GM19035 (cell line): ENCODE data around the gene AGPAT4.

ENCODE experiments used
- ATAC-seq: cut with Tn5 transposase; IDR thresholded peaks from one replicate; pipeline ENCODE4 v1.9.1; 2021; ENCODE audit not compliant: unreplicated experiment

AGPAT4 gene

DNA sequence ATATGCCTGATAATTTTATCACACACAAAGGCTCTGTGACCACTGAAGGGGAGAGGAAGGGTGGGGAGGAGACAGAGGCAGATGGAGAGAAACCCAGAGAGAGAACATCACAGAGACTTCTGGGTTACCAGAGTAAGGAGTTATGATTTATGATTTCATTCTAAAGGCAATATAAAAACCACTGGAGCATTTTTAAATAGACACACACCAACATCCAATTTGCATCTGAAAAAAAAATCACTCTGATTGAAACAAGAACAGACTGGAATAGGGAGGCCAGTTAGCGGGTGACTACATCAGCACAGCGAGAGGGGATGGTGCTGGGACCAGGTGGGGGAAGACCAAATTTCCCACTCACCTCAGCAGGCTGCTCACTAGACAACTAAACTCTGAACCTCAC, 104.8 kb downstream of the AGPAT4 start:
- ATAC-seq, result no peak

DNA sequence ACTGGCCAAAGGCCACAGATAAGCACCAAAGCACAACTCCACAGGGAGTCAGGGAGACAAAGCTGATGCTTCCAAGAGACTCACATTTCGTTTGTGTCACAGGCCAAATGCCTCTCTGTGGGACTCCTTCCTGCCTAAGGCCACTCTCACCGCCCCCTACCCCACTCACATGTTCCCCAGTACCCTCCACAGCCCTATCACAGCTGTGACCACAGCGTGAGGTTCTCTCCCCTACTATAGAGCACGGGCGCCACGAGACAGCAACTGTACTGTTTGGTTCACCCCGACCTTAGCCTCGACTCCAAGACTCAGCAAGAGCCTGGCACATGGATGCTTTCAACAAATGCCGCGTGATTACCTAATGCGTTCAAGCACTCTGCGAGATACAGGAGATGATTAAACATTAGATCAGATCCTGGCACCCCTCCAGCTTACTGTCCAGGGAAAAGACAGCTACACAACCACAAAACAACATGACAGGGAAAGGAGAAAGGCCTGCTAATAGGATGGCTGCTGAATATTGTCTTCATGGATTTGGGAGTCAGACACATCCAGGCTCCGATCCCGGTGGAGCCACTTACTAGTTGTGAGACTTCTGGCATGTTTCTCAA, 105.5 kb downstream of the AGPAT4 start:
- no peak for ATAC-seq

DNA sequence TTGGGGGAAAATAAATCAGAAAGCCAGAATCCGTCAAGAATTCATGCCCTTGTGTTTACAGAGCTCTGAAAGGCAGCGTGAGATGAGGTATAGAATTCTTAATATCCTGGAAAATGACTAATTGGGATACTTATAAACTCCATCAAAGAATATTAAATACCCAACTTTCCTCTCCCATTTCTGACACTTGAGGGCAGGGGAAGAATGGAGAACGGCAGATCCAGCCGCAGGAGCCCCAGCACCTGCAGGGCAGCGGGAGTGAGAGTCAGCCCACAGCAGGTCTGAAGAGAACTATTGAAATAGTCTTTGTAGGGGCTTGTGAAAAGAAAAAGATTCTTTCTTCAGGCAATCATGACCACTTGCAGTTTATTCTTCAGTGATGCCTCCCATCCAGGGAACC, 107.2 kb downstream of the AGPAT4 start:
- no peak for ATAC-seq

DNA sequence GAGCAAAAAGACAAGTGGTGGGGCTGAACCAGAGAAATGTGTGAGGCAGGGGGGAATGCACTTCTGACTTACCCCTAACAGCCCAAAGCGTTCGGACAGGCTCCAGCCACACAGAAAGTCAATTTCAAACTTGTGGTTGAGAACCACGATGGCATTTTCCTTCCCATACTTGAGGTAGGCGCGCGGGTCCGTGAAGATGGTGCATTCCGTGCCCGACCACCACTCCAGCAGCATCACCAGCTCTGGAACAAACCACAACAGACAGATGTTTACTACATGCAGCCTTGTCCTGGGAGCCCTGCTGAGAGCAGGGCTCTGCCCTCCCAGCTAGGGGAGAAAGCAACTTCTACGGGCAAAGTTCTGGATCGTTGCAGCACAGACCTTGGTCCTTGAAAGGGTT, 107.7 kb downstream of the AGPAT4 start:
- no peak for ATAC-seq

DNA sequence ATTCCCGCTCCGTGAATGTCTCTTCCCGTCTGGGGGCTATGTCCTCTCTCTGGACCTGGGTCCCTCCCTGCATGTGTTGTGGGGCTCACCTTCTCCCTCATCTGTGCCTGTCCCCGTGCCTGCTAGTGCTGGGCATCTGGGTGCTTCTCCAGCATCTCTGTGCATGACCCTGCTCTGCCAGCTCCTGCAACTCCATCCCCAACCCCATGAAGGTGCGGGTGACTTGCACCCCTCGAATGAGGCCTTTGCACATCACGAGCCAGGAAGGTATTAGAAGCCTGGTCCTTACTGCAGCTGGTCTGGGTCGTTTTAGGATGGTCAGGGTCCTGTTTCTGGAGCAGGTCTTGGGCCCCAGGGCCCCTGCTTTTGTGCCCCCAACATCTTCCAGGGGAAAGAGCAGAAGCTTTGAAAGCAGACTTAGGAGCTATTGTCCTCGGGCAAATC, 109.7 kb downstream of the AGPAT4 start:
- no peak for ATAC-seq

DNA sequence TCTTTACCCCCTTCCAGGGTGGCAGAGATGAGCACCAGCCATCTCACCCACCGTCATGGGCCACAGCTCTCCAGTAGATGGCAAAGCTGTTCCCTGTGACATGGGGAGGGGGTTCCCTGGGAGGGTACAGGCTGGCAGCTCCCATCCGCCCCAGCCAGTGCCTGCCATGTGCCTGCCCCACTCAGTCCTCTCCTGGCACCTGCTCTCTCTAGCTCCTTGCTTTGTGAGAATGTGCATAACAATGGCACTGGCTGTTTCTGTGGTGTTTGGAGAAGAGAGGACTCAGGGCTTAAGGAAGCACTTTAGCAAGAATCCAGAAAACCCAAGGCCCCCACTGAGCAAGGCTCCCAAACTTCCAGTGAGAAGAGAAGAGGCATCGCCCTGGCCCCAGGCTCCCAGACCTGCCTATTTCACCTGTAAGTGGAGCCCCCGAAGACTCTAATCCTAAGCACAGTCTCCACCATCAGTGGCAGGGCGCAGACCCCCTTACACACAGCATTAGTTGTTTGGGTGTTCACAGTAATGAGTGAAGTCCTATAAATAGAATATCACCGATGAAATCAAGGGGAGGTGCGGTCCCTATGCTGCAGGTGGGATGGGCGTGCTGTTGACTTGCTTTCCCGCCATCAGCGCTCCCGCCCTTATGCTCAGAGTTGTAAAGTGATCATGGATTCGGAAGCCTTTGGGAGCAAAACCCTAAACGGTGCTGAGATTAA, 110.2 kb downstream of the AGPAT4 start:
- no peak for ATAC-seq

DNA sequence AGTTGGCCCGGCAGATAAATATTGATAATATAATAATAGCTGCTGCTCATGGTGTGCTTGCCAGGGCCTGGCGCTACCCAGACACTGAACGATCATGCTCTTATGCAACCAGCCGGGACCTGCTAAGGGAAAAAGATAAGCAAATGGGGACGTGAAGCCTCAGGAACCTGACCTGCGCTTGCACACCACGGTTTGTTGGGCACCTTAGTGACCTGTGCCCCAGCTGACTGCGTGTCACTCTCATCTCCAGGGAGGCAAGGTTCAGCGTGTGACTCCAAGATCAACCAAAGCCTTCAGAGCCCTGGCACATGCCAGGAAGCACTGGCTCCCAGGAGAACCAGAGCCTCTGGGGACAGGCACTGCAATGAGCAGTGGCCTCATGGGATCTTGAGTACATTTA, 111.1 kb downstream of the AGPAT4 start:
- ATAC-seq, result no peak

DNA sequence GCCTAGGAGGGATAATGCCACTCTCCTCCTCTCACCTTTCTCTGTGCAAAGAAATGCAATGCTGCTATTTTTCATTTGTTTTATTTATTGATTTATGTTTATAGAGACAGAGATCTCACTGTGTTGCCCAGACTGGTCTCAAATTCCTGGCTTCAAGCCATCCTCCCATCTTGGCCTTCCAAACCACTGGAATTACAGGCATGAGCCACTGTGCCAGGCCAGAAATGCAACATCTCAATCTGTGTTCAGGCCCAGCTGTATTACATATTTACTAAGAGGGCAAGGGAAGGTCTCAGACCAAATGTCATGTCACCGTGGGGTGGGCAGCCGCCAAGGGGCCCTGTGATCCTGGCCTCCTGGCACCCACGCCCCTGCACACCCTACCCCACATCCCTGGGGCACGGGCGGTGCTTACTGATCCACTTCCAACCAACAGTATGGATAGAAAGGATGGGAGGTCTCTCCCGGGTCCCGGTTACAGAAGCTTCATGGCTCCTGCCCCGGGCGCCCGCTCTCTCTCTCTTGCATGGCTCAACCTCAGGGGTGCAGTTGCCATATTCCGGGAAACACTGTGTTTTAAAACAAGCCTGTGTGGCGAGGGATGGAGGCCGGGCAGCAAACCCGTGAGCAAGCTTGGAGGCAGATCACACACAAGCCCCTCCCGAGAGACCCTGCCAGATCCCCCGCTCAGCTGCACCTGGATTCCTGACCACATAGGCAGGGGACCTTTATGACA, 111.8 kb downstream of the AGPAT4 start:
- ATAC-seq, result no peak

DNA sequence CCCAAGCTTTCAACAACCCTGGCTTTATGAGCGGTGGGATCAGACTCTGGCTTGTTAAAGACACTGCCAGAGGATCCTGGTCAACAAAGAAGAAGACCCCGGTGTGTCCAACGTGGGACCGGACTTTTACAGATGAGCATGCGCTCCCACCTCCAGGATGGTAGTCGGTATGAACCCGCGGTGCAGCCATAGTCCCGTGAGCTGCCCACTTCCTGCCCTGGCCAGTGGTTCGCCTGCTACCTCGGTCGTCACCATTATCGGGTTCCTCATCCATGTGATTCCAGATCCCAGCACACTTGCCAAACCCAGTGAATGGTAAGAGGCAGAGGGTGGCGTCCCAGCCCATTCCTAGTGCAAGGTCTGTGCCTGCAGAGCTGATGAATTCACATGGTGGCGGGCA, 112.7 kb downstream of the AGPAT4 start:
- ATAC-seq, result no peak

DNA sequence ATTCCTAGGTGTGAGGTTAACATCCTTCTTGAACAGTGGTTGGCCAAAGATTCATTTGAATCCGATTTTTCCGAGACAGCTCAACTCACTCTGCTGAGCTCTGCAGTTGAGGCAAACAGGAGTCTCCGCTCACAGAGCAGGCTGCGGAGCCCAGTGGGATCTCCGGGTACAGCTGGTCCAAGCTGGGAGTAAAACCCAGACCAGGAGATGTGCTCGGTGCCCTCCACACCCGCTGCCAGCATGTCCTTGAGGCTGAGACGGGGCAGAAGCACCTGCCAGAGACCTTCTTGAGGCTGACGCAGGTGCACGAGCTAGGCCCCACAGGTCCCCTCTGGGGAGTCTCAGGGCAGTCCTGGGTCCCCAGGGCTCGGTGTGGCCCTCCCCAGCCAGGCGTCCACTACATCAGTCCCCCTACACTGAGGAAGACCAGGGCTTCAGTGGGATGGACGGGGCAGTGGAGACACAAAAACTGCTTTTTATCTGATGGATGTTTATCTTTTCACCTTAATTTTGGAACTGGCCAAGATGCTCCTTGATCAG, 119.0 kb downstream of the AGPAT4 start:
- ATAC-seq, result no peak

DNA sequence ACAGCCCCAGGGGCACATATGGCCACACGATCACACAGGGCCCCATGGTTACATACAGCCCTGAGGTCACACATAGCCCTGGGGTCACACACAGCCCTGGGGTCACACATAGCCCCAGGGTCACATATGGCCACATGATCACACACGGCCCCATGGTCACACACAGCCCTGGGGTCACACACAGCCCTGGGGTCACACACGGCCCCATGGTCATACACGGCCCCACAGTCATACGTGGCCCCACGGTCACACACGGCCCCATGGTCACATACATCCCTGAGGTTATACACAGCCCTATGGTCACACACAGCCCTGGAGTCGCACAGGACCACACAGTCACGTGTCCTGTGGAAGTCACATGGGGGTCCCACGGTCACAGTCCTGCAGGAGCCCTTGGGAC, 120.1 kb downstream of the AGPAT4 start:
- no peak for ATAC-seq

DNA sequence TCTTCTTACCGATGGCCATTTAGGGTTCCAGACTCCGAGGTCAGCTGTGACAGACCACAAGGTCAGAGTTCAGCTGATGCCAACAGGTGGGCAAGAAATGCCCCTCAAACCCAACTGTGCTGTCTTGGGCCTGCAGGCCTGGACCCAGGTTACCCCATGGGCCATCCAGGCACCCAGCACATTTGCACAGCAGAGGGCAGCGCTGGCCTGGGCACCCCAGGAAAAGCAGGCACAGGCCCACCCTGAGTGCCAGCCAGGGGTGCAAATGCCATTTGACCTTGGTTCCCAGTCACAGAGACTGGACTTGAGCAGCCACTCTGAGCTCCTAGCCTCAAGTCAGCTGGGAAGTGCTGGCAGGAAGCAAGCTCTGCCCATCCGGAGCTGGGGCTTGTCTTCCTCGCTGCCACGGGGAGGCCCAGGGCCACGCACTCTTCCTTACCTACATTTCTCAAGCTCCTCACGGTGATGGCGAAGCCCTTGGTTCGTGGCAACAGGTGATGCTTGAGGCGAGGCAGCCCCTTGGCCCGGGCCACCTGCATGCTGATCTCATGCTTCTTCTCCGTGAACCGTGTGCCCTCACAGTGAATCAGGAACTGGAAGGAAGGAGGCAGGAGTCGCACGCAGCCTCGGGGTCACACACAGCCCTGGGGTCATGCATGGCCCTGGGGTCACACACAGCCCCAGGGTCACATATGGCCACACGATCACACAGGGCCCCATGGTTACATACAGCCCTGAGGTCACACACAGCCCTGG, 120.8 kb downstream of the AGPAT4 start:
- ATAC-seq, result no peak

DNA sequence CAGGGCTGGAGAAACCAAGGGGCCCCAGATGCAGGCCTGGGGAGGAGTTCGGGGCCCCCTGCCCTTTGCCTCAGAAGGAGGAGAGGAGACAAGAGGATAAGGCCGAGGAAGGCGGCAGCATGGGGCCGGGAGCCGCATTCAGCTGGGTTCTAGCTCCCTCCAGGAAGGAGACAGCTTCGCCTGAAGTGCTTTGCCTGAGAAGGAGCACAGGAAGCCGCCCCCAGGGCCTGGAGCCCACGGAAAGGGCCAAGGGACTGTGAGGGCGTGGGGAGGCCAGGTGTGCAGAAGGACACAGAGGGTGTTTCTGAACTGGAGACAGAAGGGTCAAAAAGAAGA, 121.4 kb downstream of the AGPAT4 start:
- ATAC-seq, result no peak

DNA sequence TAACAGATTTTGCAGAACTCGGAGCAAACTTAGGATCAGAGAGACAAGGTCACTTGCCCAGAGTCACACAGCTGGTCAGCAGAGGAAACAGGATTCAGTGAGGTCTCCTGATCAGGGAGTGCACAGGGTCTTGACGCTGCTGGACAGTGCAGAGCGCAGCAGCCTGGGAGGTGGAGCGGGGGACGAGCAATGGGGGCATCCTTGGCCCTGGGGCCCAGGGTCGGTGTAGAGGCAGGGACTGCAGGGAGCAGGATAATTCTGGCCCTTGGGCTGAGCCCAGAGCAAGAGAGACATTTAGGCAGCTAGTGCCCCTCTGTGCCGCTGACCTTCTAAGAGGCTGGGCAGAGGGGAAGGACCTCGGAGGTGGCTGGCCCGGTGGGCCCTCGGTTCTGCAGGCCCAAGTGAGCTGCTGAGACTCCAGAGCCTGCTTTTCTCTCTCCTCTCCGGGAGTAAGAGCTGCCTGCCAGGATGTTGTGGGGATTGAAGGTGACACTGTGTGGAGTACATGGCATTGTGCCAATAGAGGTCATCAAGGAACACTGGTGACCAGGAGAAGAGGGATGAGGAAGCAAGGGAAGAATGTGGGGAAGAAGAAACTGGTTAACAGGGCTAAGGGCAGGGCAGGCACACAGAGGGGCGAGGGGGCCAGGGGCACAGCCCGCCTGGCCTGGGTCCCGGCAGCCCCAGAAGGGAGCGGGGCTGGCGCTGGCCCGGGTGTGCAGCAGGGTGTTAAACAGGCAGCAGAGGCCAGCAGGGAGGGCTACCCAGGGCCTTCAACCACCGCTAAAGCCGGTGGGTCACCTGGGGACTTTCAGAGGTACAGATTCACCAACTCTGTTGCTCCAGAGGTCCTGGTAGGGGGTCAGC, 122.0 kb downstream of the AGPAT4 start:
- ATAC-seq, result no peak

DNA sequence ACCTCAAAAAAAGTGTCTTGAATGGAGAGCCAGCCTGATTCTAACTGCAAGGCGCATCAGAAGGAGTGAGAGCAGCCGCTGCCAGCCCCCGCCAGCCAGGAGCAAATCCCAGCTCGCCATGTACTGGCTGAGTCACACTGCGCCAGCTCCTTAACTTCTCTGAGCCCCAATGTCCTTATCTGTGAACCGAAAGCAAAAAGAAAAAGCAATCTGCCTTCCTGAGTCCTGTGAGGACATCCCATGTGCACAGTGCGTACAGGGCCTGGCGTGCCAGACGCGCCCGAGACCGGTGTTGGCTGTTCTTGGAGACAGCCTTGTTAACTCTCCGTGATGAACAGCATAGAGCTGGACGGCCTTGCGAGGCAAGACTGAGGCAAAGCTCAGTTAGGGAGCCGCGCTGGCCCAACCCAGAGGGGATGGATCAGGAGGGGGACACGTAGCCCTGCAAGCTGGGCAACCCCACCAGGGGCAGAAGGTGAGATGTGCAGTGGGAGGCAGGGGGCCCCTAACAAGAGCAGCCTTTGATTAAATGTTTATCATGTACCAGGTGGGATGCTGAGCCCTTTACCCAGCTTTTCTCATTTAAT, 122.7 kb downstream of the AGPAT4 start:
- ATAC-seq, result no peak

DNA sequence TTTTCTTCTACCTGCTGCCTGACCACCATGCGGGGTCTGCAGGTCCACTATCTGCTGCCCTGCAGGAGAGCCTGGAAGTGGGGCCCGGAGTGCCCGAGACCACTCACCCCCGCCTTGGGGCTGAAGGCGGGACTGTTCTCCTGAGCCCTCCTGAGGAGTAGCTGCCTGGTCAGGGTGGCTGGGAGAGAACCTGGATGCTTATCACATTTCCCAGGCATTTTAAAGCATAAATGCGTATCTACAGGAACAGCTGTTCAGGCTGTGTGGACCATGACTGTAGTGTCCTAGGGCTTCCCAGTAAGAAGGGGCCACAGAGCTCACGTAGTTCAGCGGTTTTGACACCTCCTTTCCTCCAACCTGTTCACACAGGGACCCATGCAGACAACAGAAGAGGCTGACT, 123.3 kb downstream of the AGPAT4 start:
- no peak for ATAC-seq

DNA sequence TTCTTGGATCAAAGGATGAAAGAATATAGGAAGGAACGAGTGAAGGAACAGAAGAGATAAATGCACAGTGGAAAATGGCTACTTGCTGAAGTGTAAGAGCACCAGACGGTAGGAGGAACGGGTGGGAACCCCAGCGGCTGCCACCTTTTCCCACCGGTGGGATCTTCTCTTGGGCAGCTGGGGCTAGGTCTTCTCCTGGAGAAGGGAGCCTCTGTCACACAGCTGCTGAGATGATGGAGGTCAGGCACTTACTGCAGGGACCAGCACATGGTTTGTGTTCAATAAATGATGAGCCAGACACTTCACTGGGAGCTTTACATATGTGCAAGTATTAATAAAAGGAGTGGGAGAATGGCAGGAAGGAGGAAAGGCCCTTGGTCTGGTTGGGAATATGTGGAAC, 123.7 kb downstream of the AGPAT4 start:
- ATAC-seq, result no peak

DNA sequence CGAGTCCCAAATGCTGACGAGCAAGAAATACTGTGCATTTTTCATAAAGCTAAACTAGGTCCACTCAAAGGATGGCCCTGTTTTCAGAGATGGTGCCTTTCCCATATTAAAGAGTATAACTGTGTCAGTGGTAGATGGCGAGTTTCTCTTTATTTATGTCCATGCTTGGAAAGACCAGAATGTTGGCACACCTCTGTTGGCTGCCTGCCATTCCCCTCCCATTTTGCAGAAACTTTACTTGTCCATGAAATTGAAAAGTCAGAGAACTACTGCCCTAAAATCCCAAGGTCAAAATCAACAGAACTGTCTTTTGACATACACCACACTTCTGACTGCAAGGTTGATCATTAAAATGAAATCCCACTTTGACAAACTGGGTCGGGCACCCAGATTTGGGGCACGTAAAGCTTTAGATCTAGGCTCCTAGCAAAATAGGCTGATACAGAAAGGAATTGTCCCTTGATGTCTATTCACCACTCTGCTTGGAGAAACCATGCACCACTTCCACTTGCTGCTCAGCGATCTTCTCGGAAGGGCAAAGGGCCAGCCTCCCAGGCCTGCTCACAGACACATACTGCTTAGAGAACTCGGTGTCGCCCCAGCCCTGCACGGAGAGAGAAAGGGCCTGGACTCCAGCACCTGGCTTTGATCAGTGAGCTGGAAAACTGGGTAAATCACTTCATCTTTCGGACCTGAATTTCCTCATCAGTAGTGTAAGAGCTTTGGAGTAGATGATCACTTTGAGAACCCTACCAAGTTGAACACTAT, 130.0 kb downstream of the AGPAT4 start:
- ATAC-seq, result no peak

DNA sequence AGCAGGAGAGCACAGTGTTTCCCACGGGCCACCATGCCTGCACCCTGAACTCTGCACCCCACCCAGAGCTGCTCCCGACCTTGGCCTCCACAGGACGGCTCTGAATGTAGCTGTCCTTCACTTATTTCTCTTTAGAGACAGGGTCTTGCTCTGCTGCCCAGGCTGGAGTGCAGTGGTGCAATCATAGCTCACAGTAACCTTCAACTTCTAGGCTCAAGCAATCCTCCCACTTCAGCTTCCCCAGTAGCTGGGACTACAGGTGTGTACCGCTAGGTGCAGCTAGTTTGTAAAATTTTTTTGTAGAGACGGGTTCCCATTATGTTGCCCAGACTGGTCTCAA, 130.9 kb downstream of the AGPAT4 start:
- ATAC-seq, result no peak
